ENCODE data around the gene GMEB1.

GRCh38 chr1:28703629-28704028 is 35.0 kb downstream of the GMEB1 start:
- TF ChIP-seq EZH2 (IDR thresholded peaks at IDR 0.05; ENCODE audit: insufficient read depth, poor library complexity, severe bottlenecking) (no peak), EZH2phosphoT487 (IDR thresholded peaks at IDR 0.05; ENCODE audit: insufficient read depth, low read depth) (no peak)
